Calu3 (cell line): ENCODE measurements around the gene FAM216A. TPM values are rescaled to one million over a fixed set of nuclear protein-coding genes. Genes with fewer than 3 reads are reported as not detected.
A peak's percentile ranks its signal among the peaks of the same experiment; 100 is the strongest.

Experiments used
- BruUV-seq: library from RNA; stranded (reverse); fragments of 400-500 nt; replicated peaks from 2 replicates; lab custom pipeline; 2021; lab: Mats Ljungman, UMichigan
- CTCF ChIA-PET: fragments of 300-600 bp; sonication (Branson Sonifier 250); formaldehyde crosslinking; loops from one replicate; lab custom pipeline; 2022; ENCODE audit warnings: antibody characterized with exemption; lab: Charles Lee
- DNase-seq: peaks from one replicate; pipeline ENCODE4 v3.0.0; 2022
- H3K27ac Mint-ChIP-seq: one replicate; pipeline ENCODE4 v1.8.0; 2022; ENCODE audit warnings: mixed read lengths; ENCODE audit not compliant: unreplicated experiment
- H3K27me3 Mint-ChIP-seq: one replicate; pipeline ENCODE4 v1.8.0; 2022; ENCODE audit warnings: mixed read lengths; ENCODE audit not compliant: unreplicated experiment
- H3K36me3 Mint-ChIP-seq: one replicate; pipeline ENCODE4 v1.8.0; 2022; ENCODE audit warnings: mild to moderate bottlenecking, moderate library complexity, mixed read lengths; ENCODE audit not compliant: insufficient read depth, unreplicated experiment
- H3K4me1 Mint-ChIP-seq: one replicate; pipeline ENCODE4 v1.8.0; 2022; ENCODE audit warnings: mild to moderate bottlenecking, low read depth, mixed read lengths; ENCODE audit not compliant: unreplicated experiment
- H3K4me3 Mint-ChIP-seq: one replicate; pipeline ENCODE4 v1.8.0; 2022; ENCODE audit warnings: mild to moderate bottlenecking, low read depth, moderate library complexity, mixed read lengths; ENCODE audit not compliant: unreplicated experiment
- H3K9me3 Mint-ChIP-seq: one replicate; pipeline ENCODE4 v1.8.0; 2022; ENCODE audit warnings: low read depth, mixed read lengths; ENCODE audit not compliant: unreplicated experiment
- CTCF ChIP-seq: fragments of 200-600 bp; IDR thresholded peaks from one replicate; pipeline ENCODE4 v1.8.0; 2022; ENCODE audit warnings: antibody characterized with exemption; ENCODE audit not compliant: unreplicated experiment
- intact Hi-C: fragments of 100-400 bp; cut with micrococcal nuclease; formaldehyde crosslinking; loops from one replicate; pipeline ENCODE4 v1.10.0; 2022; ENCODE audit not compliant: unreplicated experiment
- total RNA-seq: library from RNA; stranded (reverse); gene quantifications from 2 replicates; pipeline ENCODE4 v1.2.3, GENCODE V29; 2022

The FAM216A gene
- total RNA-seq, 1 experiment from 2014 or later: 11.2 TPM

- Mint-ChIP-seq H3K4me1 (peaks cover 15% of the 10 kb centered on the region), H3K36me3 (peaks cover 30% of the 10 kb centered on the region), H3K9me3 (no peaks in the 10 kb centered on the region), H3K27ac (peak within 1 kb of the TSS; percentile 77), H3K27me3 (no peaks in the 10 kb centered on the region), H3K4me3 (peak within 1 kb of the TSS; percentile 95)
- CTCF ChIA-PET: interaction anchor here (0.6 to 2.7 kb wide), 3 partner anchors 34 to 125 kb away, joined by 4 to 12 read pairs (median 4); partner anchors contain the start of genes FAM216A and GPN3
- TSS peak; percentile 85 for BruUV-seq
- DNase-seq: peak; percentile 99
- no peak for TF ChIP-seq CTCF
- intact Hi-C loops: no loop called here
These were observed 33.4 kb downstream of the FAM216A start, which contains the start of the genes RAD9B and VPS29 for GRCh38 chr12:110501752-110502738. Gene RAD9B, plus strand, starts transcription at chr12:110502331. Its CDS starts 7 bp downstream, at chr12:110502338. Gene VPS29, minus strand, starts transcription at chr12:110502111. Its CDS starts 60 bp downstream, at chr12:110502051.

DNA sequence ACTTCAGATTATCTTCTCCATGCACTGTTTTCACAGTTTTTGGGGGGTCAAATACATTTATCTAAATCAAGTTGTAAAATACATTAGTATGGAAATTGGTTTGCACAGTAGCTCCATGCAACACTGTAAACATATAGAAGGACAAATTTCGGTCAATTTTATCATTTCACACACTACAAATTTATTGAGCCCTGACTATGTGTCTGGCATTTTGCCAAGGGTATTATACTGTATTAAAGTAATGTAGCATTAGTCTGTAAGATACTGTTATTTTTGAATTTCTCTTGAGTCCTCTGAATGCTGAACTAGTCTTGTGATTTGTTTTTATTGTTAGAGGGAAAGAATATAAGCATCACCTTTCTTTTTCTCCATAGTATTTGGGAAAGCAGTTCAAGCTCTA is 34.8 kb downstream of the FAM216A start:
- H3K27ac Mint-ChIP-seq: no peak overlapping the region
- no TSS peak for BruUV-seq
- intact Hi-C loops: no loop called here
- no peaks in the 10 kb centered on the region for H3K9me3 Mint-ChIP-seq
- peaks cover 15% of the 10 kb centered on the region for H3K4me1 Mint-ChIP-seq
- CTCF ChIA-PET: interaction anchor here (0.6 kb wide), 2 partner anchors 98 to 504 kb away, joined by 3 to 4 read pairs; partner anchors contain the start of gene ANKRD13A
- no peak for TF ChIP-seq CTCF
- DNase-seq: no peak
- H3K36me3 Mint-ChIP-seq: peaks cover 30% of the 10 kb centered on the region
- no peak overlapping the region for H3K4me3 Mint-ChIP-seq
- H3K27me3 Mint-ChIP-seq: no peaks in the 10 kb centered on the region

GRCh38 chr12:110505332-110505731 is 36.7 kb downstream of the FAM216A start:
- CTCF ChIA-PET: no interaction called here
- Mint-ChIP-seq H3K36me3 (peaks cover 21% of the 10 kb centered on the region), H3K9me3 (no peaks in the 10 kb centered on the region), H3K27me3 (no peaks in the 10 kb centered on the region), H3K27ac (no peak overlapping the region), H3K4me3 (no peak overlapping the region), H3K4me1 (peaks cover 6% of the 10 kb centered on the region)
- no peak for TF ChIP-seq CTCF
- intact Hi-C loops: no loop called here
- no peak for DNase-seq
- BruUV-seq: no TSS peak

GRCh38 chr12:110508071-110508586 is 39.5 kb downstream of the FAM216A start:
- H3K36me3 Mint-ChIP-seq: no peaks in the 10 kb centered on the region
- TF ChIP-seq CTCF: no peak
- DNase-seq: no peak
- CTCF ChIA-PET: interaction anchor here (0.7 kb wide), 1 partner anchor 93 kb away, joined by 3 read pairs; no protein-coding TSS in a partner anchor
- H3K27ac Mint-ChIP-seq: no peak overlapping the region
- H3K9me3 Mint-ChIP-seq: no peaks in the 10 kb centered on the region
- BruUV-seq: no TSS peak
- intact Hi-C loops: no loop called here
- no peak overlapping the region for H3K4me3 Mint-ChIP-seq
- no peaks in the 10 kb centered on the region for H3K27me3 Mint-ChIP-seq
- H3K4me1 Mint-ChIP-seq: no peaks in the 10 kb centered on the region
